Activated effector memory CD4-positive, alpha-beta T cell treated with anti-CD3 and anti-CD28 coated beads, Interleukin-2, amount 50 U/mL, for 16 hours (primary cell): ENCODE results near the gene KRTAP5-6.
A peak's percentile ranks its signal among the peaks of the same experiment; 100 is the strongest.
"Not testable (repeated sequence)": the region's sequence is repeated elsewhere in the genome, so short reads cannot be mapped to it uniquely, and the experiment has no call there.

Experiments used
- DNase-seq: peaks from one replicate; pipeline ENCODE4 v3.0.0-alpha.2; 2020

Gene KRTAP5-6

DNA sequence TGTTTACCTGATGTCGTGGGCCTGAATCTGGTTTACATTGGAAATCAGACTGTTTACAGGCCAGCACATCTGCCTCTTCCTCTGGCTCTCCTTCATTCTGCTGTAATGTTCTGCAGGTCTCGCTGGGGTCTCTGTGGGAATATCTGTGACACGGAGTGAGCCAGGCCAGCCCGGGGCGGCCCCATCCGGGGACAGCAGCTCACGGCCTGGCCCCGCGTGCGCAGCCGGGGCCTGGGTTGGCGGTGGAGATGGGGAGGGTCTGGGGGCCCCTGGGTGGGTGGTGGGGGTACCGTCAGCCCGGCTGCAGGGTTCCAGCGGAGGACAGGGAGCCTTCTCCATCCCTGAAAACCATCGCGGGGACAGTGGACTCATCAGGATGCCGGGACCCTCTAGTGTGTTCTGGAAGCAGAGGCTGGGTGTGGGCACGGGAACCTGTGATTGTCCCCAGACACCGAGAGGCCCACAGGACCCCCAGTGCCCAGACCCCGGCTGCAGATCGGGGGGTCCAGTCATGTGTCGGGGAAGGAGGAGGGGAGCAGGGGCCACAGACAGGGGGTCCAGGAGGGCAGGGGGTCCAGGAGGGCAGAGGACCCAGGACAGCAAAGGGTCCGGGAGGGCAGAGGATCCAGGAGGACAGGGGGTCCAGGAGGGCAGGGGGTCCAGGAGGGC lies 13.0 kb upstream of the KRTAP5-6 start:
- not testable (repeated sequence) for DNase-seq

GRCh38 chr11:1684886-1685874 lies 11.8 kb upstream of the KRTAP5-6 start:
- not testable (repeated sequence) for DNase-seq

DNA sequence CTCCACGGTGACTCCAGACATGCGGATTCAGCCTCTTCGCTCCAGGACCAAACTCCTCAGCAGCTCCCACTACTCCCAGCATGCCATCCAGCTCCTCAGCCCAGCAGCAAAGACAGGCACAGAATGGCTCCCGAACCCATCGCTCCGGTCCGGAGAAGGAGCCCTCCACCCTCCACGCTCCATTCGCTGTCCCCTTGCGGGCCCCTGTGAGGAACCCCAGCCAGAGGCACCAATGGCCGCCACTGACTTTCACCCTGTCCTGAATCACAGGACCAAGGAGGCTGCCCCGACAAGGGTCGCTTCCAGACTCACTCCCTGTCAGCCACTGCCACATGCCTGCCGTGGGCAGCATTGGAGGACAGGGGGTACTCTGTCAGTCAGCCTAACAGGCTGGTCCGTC lies 10.8 kb upstream of the KRTAP5-6 start:
- not testable (repeated sequence) for DNase-seq

GRCh38 chr11:1688336-1688947 lies 8.6 kb upstream of the KRTAP5-6 start:
- DNase-seq: not testable (repeated sequence)

DNA sequence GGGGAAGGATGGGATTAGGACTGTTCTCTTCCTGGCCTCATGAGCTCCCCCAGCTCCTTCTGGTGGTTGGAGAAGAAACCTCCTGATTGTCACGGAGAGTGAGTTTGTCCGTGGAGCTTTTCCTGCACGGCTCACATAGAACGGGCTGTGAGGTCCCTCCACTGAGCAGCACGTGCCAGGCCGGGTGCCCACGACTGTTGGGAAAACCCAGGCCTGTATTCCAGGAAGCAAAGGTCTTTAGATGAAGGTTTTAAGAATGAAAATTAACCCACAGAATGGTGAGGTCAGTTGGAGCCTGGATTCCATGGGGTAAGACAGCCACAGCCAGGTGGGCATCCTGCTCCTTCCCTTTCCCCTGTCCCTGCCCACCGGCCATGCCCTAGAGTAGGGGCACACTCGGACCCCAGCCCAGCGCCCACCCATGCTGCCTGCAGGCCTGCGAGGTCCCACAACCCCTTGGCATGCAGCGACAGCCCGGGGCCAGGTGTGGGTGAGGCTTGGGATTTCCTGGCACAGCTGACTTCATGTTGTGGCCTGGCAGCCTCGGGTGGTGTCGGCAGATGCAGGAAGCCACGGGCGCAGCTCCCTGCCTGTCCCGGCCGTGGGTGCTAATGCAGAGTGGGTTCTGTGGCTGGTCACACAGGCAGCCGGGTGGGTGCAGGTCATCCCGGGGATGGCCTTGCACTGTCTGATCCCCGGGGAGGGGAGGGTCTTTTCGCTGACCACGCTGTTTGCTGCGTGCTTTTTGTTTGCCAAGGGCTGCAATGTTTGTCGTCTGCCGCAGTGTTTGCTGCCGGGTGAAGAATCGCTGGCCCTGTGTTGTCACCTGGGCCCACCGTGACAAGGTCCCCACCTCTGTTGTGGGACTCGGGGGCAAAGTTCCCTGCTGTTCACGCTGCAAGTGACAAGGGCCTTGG lies 7.5 kb upstream of the KRTAP5-6 start:
- not testable (repeated sequence) for DNase-seq

DNA sequence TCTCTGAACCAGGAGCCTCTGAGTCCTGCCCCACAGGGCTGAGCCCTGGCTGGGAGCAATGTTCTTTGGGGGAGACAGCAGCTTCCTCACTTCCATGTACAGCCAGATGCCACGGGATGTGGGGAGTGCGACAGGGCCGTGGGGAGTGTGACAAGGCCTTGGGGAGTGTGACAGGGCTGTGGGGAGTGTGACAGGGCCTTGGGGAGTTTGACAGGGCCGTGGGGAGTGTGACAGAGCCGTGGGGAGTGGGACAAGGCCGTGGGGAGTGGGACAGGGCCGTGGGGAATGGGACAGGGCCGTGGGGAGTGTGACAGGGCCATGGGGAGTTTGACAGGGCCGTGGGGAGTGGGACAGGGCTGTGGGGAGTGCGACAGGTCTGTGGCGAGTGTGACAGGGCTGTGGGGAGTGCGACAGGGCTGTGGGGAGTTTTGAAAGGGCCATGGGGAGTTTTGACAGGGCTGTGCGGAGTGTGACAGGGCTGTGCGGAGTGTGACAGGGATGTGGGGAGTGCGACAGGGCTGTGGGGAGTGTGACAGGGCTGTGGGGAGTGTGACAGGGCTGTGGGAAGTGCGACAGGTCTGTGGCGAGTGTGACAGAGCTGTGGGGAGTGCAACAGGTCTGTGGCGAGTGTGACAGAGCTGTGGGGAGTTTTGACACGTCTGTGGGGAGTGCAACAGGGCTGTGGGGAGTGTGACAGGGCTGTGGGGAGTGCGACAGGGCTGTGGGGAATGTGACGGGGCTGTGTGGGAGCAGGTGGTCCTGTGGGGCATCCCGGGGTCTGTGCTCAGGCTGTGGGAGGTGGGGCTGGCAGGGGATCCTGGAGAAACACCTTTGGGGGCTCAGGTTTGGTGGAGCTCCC lies 6.6 kb upstream of the KRTAP5-6 start:
- DNase-seq: no peak

DNA sequence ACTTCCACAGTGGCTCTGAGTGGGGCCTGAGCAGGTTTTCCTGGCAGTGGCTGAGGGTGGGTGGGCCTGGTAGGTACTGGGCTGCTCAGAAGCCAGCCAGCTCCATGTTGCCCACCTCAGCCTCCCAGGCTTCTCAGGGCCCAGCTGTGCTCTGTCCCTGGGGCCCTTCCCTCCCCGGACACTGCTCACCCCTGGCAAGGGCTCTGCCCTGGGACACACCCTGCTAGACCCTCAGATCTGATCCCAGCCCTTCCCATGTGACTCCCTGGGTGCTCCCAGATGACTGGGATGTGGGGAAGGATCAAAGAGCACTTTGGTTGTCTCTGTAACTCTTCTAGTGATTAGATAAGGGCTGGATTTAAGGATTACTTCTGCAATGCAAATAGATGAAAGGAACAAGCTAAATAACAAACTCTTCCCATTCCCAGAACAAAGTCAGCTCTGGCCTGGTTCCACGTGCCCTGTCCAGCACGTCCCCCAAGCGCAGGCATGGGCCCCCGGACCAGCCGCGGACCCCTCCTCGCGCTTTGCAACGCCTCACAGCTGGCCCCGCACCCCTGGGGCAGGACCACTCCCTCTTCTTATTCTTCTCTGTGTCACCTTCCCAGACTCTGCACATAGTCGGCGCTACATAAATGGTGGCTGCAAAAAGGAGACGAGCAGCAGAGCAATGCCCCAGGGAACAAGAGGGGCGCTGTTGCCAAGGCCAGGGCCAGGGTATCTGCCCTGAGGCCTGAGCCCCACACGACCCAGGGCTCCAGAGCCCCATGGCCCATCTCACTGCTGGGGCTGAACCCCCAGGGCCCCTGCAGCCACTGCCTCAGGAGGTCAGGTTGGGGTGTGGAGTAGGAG lies 5.7 kb upstream of the KRTAP5-6 start:
- DNase-seq: no peak

DNA sequence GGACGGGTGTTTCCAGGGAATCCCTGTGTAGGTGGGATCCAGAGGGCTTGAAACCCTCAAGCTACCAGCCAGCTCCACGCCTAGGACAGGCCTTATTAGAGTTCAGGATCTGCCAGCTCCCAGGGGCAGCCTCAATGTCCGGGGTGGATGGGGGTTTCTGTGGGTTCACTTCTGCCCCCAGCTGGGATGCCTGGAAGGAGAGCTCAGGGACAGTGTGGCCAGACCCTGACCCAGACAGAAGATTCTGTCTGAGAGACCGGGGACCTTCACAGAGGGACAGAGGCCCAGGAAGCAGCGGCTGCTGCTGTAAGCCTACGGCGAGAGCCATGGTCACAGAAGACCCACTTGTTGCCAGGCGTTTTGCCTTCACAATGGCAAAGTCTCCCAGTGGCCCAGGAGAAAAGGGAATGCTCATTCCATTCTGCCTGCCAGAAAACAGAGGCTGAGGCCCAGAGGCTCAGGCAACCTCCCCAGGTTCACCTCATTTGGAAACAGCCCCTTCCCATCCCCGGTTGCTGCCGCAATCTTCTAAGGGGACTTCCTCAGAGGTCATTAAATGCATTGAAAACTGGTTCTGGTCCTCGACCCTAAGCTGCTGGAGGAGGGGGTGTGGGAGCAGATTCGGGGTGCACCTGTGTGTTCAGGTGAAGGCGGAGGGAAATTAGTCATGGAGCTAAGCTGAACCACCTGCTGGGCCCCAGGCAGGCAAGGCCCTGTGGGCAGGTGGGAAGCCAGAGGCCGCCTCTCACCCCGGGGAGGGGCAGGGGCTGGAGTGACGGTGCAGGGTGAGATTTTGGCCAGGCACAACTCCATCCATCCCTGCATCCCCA lies 4.9 kb upstream of the KRTAP5-6 start:
- DNase-seq: no peak

DNA sequence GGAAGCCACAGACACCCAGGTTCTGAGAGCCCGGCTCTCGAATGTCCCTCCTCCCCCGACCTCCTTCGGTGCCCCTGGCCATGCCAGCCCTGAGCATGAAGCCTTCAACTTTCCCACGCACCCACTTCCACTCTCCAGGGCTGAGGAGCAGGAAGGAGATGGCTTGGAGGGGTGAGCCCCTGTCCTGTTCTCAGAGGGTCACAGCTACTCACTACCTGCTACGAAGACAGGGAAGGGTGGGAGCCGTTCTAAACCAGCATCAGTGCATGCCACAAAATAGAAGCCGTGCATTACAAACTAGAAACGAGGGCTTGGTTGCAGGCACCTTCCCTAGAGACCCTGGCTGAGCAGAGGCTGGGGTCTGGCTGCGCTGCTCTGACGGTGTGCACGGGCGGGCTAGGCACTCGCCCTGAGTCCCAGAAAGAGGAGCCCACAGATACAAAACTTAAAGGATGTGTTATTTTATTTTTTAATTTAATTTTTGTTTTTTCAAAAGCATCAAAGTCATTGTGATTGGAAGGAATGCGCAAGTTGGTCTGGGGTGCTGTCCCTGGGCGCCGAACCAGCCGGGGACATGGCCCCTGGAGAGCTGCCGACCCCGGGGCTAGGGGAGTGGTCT lies 4.2 kb upstream of the KRTAP5-6 start:
- no peak for DNase-seq

DNA sequence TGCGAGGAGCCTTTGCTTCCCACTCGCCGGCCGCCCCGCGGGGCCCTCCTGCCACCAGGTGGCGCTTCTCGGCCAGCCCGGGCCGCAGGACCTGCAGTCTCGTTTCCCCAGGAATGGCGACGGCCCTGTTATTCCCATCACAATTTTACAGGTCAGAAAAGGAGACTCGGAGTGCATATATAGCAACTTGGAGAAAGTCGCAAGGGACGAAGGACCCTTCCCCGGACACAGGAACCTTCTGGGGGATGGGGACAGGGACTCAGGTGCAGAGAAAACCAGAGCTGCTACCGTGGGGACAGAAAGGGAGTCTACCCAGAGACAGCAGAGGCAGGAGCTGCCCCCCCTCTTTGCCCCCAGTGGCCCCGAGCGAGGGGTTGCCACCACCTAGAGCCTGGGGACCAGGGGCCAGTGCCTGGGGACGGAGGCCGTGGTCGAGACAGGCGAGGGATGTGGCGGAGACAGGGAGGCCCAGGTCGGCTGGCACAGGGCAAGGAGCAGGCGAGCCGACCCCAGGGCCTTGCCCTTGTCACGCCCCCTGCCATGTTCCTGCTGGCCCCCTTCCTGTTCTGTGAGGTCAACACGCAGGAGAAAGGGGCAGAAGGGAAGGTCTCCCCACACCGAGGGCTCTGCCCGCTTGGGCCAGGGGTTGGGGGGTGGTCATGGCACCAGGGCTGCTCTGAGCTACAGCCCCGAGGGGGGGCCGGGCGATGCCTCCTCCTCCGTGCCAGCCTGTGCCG lies 3.5 kb upstream of the KRTAP5-6 start:
- peak; percentile 91 for DNase-seq

DNA sequence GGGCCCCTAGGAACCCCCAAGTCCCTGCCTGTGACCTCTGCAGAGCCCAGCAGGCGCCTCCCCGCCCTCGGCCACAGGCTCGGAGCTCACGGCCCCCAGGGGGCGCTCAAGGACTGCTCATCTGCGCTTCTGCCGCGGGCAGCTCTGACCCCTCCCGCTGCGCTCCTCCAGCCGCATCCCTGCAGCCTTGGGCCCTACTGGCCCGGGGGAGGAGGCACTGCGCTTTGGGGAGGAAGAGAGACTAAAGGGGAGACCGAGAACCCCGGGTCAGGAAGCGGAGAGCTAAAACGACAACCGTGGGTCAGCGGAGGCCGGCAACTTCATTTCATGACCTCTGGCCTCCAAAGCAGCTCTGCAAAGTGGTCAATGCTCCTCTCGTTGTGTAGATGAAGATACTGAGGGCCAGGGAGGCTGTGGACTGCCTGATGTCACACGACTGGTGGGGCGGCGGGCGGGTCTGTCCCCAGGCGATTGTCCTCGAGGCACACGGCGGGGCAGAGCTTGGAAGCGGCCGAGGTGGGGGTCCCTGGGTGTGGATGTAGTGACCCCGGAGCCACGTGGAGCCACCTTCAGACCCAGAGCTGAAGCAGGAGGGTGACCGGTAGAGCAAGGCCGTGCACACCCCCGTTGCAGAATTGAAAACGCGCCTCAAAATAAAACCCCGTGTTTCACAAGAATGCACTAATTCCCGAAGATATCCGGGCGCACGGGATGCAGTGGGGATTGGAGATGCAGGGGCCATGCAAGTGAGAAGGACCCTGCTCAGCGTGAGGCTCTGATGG lies 2.7 kb upstream of the KRTAP5-6 start:
- DNase-seq: peak; percentile 92

DNA sequence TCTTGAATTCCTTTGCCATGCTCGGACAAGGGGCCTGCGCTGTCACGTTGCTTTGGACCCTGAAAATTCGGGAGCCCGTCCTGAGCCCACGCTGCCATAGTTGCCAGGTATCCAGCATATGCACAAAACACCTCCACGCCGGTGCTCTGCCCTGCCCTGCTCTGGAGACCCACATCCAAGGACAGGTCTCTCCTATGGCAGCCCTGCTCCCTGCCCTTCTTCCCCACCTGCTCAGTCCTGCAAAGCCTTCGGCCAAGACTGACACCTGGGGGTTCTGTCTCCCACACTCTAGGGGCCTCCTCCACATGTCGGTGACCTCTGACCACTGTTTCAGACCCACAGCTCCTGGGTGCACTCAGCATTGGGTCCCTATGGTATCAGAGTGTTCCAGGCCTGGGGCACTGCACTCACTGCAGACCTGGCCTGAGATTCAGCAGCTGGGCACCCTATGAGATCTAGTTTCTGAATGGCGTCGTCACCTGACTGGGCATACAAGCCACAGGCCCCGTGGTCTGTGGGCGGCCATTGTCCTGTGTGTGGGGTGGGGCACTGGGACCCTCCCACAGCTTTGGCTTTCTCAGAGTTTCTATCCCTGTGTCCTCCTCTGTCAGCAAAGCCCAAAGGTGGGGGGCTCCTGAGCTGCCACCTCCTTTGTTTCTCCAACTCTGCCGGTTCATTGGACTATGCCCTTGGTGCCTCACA lies 2.0 kb upstream of the KRTAP5-6 start:
- no peak for DNase-seq

DNA sequence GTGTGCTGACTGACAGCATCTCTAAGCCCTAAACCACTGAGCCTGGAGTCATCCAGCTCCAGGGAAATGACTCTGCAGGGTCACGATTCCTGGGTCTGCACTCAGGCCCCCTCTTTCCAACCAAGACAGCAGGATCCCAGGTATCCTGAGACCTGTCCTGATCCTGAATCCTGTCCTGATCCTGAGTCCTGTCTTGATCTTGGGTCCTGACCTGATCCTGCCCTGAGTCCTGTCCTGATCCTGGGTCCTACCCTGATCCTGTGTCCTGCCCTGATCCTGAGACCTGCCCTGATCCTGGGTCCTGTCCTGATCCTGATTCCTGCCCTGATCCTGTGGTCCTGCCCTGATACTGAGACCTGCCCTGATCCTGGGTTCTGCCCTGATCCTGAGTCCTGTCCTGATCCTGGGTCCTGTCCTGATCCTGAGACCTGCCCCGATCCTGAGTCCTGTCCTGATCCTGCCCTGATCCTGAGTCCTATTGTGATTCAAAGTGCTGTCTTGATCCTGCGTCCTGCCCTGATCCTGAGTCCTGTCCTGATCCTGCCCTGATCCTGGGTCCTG lies 1.4 kb upstream of the KRTAP5-6 start:
- DNase-seq: no peak

GRCh38 chr11:1699771-1700170 lies 2.8 kb downstream of the KRTAP5-6 start:
- peak; percentile 27 for DNase-seq

DNA sequence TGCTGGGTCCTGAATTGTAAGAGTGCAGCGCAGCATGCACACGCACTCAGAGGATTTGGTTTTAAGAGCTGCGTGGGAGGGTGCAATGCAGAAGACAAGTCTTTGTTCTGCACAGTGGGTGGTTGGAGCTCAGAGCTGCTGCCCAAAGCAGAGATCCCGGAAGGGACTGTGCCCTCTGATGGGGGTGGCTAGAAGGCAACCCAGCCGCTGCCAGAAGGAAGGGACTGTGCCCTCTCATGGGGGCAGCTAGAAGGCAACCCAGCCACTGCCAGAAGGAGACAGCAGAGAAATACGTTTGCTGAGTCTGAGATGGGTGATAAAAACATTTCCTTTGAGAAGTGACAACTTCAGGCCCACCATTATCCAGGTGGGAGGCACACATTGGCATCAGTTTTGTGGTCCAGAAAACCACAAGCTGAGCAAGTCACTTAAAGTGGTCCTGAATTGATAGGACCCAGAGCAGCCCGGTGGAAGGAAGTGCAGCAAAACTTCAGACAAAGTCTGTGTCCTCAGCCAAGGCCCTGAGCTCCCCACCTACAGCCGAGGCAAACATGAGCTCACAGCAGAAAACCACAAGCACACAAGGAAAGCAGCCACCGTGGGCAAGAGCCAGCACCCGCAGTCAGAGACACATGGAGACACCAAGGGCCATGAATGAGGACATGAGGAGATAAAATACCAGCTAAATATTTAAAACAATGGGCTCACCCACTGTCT lies 4.3 kb downstream of the KRTAP5-6 start:
- peak; percentile 51 for DNase-seq

DNA sequence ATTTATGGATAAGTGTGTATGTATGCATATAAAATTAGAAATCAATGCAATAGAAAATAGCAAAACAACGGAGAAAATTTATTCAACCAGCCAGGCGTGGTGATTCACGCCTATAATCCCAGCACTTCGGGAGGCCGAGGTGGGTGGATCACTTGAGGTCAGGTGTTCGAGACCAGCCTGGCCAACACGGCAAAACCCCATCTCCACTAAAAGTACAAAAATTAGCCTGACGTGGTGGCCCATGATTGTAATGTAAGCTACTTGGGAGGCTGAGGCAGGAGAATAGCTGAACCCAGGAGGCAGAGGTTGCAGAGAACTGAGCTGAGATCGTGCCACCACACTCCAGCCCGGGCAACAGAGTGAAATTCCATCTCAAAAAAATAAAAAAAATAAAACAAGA lies 5.5 kb downstream of the KRTAP5-6 start:
- DNase-seq: peak; percentile 44
